GM19324 (cell line): ENCODE measurements around the gene BCL11B.

ENCODE experiments used
- ATAC-seq: cut with Tn5 transposase; IDR thresholded peaks from one replicate; pipeline ENCODE4 v1.9.1; 2021; ENCODE audit warnings: mild to moderate bottlenecking, moderate library complexity; ENCODE audit not compliant: unreplicated experiment, low FRiP score

BCL11B gene

GRCh38 chr14:99268810-99269707, 2.9 kb downstream of the BCL11B start:
- no peak for ATAC-seq

- ATAC-seq = no peak
These were observed 3.9 kb downstream of the BCL11B start for GRCh38 chr14:99267837-99268781.

GRCh38 chr14:99267381-99267780, 4.6 kb downstream of the BCL11B start:
- ATAC-seq = no peak

GRCh38 chr14:99266181-99267178, 5.5 kb downstream of the BCL11B start:
- ATAC-seq = peak; percentile 51

- ATAC-seq = no peak
These were observed 6.4 kb downstream of the BCL11B start for GRCh38 chr14:99265571-99265970.

- no peak for ATAC-seq
These were observed 7.1 kb downstream of the BCL11B start for GRCh38 chr14:99264691-99265450.

- no peak for ATAC-seq
These were observed 8.2 kb downstream of the BCL11B start for GRCh38 chr14:99263564-99264330.

GRCh38 chr14:99262977-99263448, 9.0 kb downstream of the BCL11B start:
- no peak for ATAC-seq

GRCh38 chr14:99261912-99262787, 9.8 kb downstream of the BCL11B start:
- ATAC-seq = no peak

- no peak for ATAC-seq
These were observed 11.1 kb downstream of the BCL11B start for GRCh38 chr14:99260587-99261551.

GRCh38 chr14:99260116-99260515, 11.9 kb downstream of the BCL11B start:
- ATAC-seq = no peak

- ATAC-seq = no peak
These were observed 12.9 kb downstream of the BCL11B start for GRCh38 chr14:99258876-99259726.

GRCh38 chr14:99258341-99258861, 13.6 kb downstream of the BCL11B start:
- no peak for ATAC-seq

GRCh38 chr14:99257673-99258221, 14.2 kb downstream of the BCL11B start:
- no peak for ATAC-seq

GRCh38 chr14:99257122-99257672, 14.8 kb downstream of the BCL11B start:
- ATAC-seq = no peak
